Measurements from ENCODE around the gene WASL.

GRCh38 chr7:123658023-123658422, 90.8 kb downstream of the WASL start:
- TF ChIP-seq CTCF (IDR thresholded peaks at IDR 0.05) (no peak), POLR2A (IDR thresholded peaks at IDR 0.05) (no peak)
